Dermis microvascular lymphatic vessel endothelial cell (primary cell): Measurements from ENCODE around the gene AKIRIN1. TPM values are rescaled to one million over a fixed set of nuclear protein-coding genes. Genes with fewer than 3 reads are reported as not detected.
"Not testable (repeated sequence)": the region's sequence is repeated elsewhere in the genome, so short reads cannot be mapped to it uniquely, and the experiment has no call there.

Experiments
- DNase-seq, 2 donors: peaks; one replicate each; pipeline versions ENCODE4 v3.0.0 to v3.0.0-alpha.2; 2010; ENCODE audit warnings: low read depth in 2 of 2
- total RNA-seq: library from RNA; depleted of rRNA; stranded (reverse); fragments of >200 nt; gene quantifications from 2 replicates; pipeline ENCODE4 v1.2.1, GENCODE V29; 2014

AKIRIN1 gene, protein sequence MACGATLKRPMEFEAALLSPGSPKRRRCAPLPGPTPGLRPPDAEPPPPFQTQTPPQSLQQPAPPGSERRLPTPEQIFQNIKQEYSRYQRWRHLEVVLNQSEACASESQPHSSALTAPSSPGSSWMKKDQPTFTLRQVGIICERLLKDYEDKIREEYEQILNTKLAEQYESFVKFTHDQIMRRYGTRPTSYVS
- total RNA-seq, result 31.7 and 42.5 TPM in 2 replicates

DNA sequence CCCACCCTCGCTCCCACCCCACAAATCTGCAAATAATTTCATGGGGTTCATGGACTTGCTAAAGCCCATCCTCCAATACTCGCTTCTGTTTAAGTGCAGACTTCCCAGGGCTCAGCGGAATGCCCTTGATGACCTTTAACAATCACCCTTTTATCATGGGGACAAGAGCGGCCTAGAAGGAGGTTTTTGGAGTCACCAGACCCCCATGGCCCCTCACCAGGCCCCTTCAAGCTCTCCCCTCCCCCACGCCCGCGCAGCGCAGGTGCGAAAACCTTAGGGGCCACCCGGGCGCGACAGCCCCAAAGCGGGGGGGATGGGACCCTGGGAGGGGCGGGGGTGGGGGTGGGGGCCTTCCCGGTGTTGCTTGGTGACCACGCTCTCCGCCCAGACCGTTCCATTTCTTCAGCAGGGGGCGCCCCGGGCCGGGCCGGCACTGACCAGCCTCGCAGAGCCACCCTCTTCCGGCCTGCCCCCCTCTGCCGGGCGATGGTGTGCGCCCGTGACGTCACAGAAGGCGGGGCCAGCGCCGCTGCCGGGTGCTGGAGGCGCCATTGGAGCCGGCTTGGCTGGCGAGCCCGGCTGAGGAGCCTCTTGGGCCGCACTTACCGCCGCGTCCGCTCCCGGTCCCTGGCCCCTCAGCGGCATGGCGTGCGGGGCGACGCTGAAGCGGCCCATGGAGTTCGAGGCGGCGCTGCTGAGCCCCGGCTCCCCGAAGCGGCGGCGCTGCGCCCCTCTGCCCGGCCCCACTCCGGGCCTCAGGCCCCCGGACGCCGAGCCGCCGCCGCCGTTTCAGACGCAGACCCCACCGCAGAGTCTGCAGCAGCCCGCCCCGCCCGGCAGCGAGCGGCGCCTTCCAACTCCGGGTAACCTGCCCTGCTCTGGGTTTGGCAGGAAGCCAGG lies at the start of gene AKIRIN1:
Gene AKIRIN1, plus strand, starts transcription at position 539 of the 900 bp plus-strand sequence. Its CDS starts 105 bp downstream, at position 644.
- DNase-seq, result peak; percentile 89 to 97

DNA sequence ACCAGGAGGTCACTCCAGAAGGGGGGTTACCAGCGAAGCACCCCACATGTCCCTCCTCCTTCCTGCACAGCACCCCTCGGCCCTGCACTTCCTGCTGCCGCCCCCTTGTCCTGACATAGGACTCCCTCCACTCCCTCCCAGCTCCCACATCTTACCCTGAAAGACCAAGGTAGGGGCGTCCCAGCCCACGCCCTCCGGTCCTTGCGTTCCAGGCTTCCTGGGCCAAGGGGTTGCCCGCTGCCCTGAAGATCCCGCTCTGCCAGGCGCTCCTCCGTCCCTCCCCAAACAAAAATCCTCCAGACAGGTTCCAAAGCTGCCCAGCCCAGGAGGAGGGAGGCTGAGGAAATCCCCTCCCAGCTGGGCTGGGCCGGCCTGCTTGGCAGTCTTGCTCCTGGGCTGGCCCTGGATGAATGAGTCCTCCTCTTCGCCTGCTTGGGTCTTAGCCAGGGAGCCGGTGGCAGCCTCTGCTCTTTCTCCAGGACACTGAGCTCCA lies 49.5 kb upstream of the AKIRIN1 start, which contains the start of gene RHBDL2:
Gene RHBDL2, minus strand, starts transcription at position 304 of the 493 bp plus-strand sequence. CDS start 22,618 bp downstream, outside the sequence.
- peak in 1 of 2 donors; percentile 17 for DNase-seq

DNA sequence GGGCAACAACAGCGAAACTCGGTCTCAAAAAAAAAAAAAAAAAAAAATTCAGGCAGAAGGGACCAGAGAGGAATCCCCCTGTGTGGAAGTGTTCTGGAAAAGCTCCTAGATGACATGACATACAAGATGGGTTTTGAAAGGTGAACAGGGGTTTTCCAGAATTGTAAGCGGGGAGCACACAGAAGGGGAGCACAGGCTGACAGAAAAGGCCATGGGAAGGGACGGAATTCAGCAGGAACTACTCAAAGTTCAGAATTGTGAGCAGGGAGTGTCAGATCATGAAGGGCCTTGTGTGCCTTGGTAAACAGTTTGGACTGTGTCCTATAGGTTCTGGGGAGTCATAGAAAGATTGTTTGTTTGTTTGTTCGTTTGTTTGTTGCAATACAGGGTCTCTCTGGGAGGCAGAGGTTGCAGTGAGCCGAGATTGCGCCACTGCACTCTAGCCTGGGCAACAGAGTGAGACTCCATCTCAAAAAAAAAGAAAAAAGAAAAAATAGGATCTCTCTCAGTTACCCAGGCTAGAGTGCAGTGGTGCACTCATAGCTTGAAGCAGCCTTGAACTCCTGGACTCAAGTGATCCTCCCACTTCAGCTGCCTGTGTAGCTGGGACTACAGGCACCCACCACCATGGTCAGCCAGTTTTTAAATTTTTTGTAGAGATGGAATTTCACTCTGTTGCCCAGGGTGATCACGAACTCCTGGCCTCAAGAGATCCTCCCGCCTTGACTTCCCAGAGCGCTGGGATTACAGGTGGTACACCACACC lies 48.2 kb upstream of the AKIRIN1 start:
- no peak for DNase-seq

- DNase-seq, result no peak
Measured at GRCh38 chr1:38944547-38944946, 46.5 kb upstream of the AKIRIN1 start.

GRCh38 chr1:38950553-38950952 lies 40.5 kb upstream of the AKIRIN1 start:
- no peak for DNase-seq

- DNase-seq, result no peak
Measured at GRCh38 chr1:38953433-38953860, 37.6 kb upstream of the AKIRIN1 start.

GRCh38 chr1:38958967-38959366 lies 32.1 kb upstream of the AKIRIN1 start:
- no peak for DNase-seq

- peak; percentile 1 to 9 for DNase-seq
Measured at GRCh38 chr1:38962113-38962512, 29.0 kb upstream of the AKIRIN1 start.

GRCh38 chr1:38962560-38962959 lies 28.5 kb upstream of the AKIRIN1 start:
- no peak for DNase-seq

GRCh38 chr1:38964140-38964548 lies 26.9 kb upstream of the AKIRIN1 start:
- no peak for DNase-seq

- not testable (repeated sequence) for DNase-seq
Measured at GRCh38 chr1:38973145-38973544, 17.9 kb upstream of the AKIRIN1 start.

DNA sequence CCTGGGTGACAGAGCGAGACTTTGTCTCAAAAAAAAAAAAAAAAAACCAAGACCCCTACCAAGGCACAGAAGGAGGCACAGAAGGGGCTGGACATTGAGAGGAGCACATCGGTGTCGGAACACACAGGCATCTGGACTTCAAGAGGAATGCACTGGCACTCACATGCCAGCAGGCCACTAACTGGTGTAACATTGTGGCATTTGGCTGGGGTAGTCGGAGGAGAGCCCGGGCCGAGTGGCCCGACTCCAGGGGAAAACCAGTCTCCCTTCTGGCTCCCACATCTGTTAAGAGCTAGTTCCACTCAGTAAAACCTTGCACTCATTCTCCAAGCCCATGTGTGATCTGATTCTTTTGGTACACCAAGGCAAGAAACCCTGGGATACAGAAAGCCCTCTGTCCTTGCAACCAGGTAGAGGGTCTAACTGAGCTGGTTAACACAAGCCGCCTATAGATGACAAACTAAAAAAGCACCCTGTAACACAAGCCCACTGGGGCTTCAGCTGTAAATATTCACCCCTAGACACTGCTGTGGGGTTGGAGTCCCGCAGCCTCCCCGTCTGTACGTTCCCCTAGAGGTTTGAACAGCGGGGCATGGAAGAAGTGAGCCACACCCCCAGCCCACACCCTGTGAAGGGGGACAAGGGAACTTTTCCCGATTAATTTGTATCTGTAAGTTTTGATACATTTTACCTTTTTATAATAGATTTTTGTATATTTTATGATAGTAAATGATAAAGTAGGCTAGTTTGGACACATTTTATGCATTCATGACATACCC lies 17.2 kb upstream of the AKIRIN1 start:
- no peak for DNase-seq

DNA sequence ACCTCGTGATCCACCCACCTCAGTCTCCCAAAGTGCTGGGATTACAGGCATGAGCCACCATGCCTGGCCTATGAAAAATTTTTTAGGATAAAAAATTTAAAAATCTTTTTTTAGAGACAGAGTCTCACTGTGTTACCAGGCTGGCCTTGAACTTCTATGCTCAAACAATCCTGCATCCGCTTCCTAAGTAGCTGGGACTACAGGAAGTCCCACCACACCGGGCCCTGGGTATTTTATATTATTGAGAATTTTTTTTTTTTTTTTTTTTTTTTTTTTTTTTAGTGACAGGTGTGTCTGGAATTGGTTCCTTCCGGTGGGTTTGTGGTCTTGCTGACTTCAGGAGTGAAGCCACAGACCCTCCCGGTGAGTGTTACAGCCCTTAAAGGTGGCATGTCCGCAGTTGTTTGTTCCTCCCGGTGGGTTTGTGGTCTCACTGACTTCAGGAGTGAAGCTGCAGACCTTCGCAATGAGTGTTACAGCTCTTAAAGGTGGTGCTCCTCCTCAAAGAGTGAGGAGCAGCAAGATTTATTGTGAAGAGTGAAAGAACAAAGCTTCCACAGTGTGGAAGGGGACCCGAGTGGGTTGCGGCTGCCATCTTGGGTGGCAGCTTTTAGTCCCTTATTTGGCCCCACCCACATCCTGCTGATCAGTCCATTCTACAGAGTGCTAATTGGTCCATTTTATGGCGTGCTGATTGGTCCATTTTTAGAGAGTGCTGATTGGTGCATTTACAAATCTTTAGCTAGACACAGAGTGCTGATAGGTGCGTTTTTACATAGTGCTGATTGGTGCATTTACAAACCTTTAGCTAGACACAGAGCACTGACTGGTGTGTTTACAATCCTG lies 13.5 kb upstream of the AKIRIN1 start:
- DNase-seq, result not testable (repeated sequence)

- DNase-seq, result not testable (repeated sequence)
Measured at GRCh38 chr1:38978245-38978542, 12.9 kb upstream of the AKIRIN1 start.

DNA sequence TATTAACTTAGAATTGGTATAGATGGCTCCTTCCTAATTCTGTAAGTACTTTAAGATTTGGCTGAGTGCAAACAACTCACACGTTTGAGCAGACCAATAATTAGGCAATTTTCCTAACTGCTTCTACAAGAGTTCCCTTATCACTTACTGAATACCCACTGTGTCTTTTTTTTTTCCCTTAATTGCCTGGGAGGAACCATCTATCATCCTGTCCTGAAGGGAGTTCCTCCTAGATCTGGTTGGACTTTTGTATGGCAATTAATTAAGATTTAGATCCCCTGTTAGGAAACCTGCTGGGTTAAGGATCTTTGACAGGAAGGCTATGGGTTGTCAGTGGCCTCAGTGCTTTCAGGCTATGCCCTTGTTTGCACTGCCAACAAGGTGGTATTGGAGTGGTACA lies 11.7 kb upstream of the AKIRIN1 start:
- not testable (repeated sequence) for DNase-seq

DNA sequence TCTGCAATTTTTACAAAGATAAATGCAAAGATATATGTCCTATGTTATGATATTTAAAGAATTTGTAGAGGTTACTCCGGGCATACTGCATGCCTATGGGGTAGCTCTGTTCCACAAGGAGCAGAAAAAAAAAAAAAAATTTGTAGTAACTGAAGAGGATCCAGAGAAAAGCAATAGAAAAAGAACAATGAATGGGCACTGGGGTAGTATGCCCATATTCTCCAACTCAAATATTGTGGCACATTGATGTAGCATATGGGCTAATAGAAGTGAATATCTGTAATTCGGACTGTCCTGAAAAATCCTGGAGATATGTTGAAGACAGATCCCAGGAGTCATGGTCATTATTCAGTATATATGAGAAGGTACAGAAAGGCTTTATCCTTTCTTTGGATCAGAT lies 1.1 kb upstream of the AKIRIN1 start:
- no peak for DNase-seq

- peak in 1 of 2 donors; percentile 14 for DNase-seq
Measured at GRCh38 chr1:38990386-38990737, 714 bp upstream of the AKIRIN1 start.

GRCh38 chr1:38991638-38992411 lies 749 bp downstream of the AKIRIN1 start:
- DNase-seq, result peak in 1 of 2 donors; percentile 43

GRCh38 chr1:38992412-38993111 lies 1.5 kb downstream of the AKIRIN1 start:
- DNase-seq, result no peak
